Limb (tissue), 2 donors: ENCODE data around the gene C2orf42.
A peak's percentile ranks its signal among the peaks of the same experiment; 100 is the strongest.
"Not testable (repeated sequence)": the region's sequence is repeated elsewhere in the genome, so short reads cannot be mapped to it uniquely, and the experiment has no call there.

Experiments used
- DNase-seq, 2 donors: peaks; one replicate each; pipeline ENCODE4 v3.0.0-alpha.2; 2016; ENCODE audit errors: extremely low spot score in 2 of 2

The C2orf42 gene

GRCh38 chr2:70104231-70105111 is 86.3 kb downstream of the C2orf42 start:
- DNase-seq: peak; percentile 86 to 88

- no peak for DNase-seq
Measured at GRCh38 chr2:70103531-70104061, 87.2 kb downstream of the C2orf42 start.

GRCh38 chr2:70102323-70102905 is 88.4 kb downstream of the C2orf42 start:
- not testable (repeated sequence) for DNase-seq

DNA sequence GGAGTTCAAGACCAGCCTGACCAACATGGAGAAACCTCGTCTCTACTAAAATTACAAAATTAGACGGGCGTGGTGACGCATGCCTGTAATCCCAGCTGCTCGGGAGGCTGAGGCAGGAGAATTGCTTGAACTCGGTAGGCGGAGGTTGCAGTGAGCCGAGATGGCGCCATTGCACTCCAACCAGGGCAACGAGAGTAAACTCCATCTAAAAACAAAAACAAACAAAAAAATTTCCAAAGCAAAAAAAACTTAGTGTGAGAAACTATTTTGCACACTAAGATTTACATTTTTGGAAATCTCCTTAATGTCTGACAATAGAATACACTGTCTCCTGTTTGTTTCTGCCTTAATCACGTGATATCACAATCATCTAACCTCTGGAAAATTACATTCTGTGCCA is 89.1 kb downstream of the C2orf42 start:
- not testable (repeated sequence) for DNase-seq

- DNase-seq: no peak
Measured at GRCh38 chr2:70101174-70101573, 89.6 kb downstream of the C2orf42 start.
